Ovary (tissue), 3 donors: ENCODE data around the gene CTNNA3.

Experiments used
- CTCF ChIP-seq, 3 donors: fragments of 450-650 bp in 2 of 3; fragments of 200-600 bp in 1 of 3; IDR thresholded peaks; one replicate each; pipeline versions ENCODE4 v1.5.1 to v1.8.0; 2016 to 2022; ENCODE audit warnings: antibody characterized with exemption in 3 of 3, mild to moderate bottlenecking in 1 of 3
- EP300 ChIP-seq: sonication (generic); formaldehyde crosslinking; IDR thresholded peaks from one replicate; pipeline ENCODE4 v1.6.1; 2017; ENCODE audit warnings: antibody characterized with exemption
- POLR2A ChIP-seq: fragments of 450-650 bp; IDR thresholded peaks from one replicate; pipeline ENCODE4 v1.6.1; 2017; ENCODE audit warnings: antibody characterized with exemption, mild to moderate bottlenecking, moderate library complexity
- donor health status: DM: no; HTN: no; CAD: no.

DNA sequence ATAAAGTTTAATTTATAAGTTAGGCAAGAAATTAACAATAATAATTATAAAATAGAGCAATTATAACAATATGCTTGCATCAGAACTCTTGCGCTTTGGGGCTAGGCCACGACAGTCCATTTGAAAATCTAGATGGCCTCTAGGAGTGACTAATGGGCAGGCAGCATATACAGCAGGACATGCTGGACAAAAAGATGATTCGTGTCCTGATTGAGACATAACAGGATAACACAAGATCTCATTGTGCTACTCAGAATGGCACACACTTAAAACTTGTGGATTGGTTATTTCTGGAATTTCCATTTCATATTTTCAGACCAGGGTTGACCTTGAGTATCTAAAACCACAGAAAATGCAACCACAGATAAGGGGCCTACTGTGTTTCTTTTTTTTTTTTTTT lies 27.5 kb downstream of the CTNNA3 start:
- TF ChIP-seq CTCF (IDR thresholded peaks at IDR 0.05) (no peak), POLR2A (no peak), EP300 (no peak)
